Measurements from ENCODE around the gene HORMAD2. TPM values are rescaled to one million over a fixed set of nuclear protein-coding genes. Genes with fewer than 3 reads are reported as not detected.

HORMAD2 gene
- polyA plus RNA-seq, 1 of the 3 experiments (the other 2 are of a cell fraction) = not detected

GRCh38 chr22:30121960-30122359, 41.7 kb downstream of the HORMAD2 start:
- Histone ChIP-seq H2AFZ (ENCODE audit: low read depth) (no peak overlapping the region), H3K4me1 (ENCODE audit: control insufficient read depth in 1 of 2, insufficient read depth in 2 of 2, low read depth in 1 of 2, low read length in 1 of 2) (no peaks in the 10 kb centered on the region; a peak in 1 of 4 replicates), H3K4me2 (no peak overlapping the region), H3F3A (replicated peaks; ENCODE audit: insufficient read depth) (no peaks in the 10 kb centered on the region), H3K27me3 (ENCODE audit: insufficient read depth) (no peaks in the 10 kb centered on the region), H3K36me3 (replicated peaks in 1 of 2; ENCODE audit: control insufficient read depth in 1 of 2, insufficient read depth in 2 of 2, low read length in 1 of 2) (no peaks in the 10 kb centered on the region), H3K9ac (no peak overlapping the region), H3K79me2 (ENCODE audit: insufficient read depth) (no peaks in the 10 kb centered on the region), H3K9me3 (no peaks in the 10 kb centered on the region), H3K9me2 (no peaks in the 10 kb centered on the region), H3K4me3 (ENCODE audit: low read depth in 2 of 2, low read length in 1 of 2) (no peak overlapping the region), H3K27ac (ENCODE audit: low read depth in 2 of 2, low read length in 1 of 2) (no peak overlapping the region), H4K20me1 (ENCODE audit: insufficient read depth) (no peaks in the 10 kb centered on the region)
- CTCF ChIA-PET = interaction anchor here (0.7 to 2.9 kb wide), 5 partner anchors 11 to 266 kb away, joined by 3 to 7 read pairs (median 4); no protein-coding TSS in a partner anchor
- TF ChIP-seq GATA2 (CRISPR knock-in tag; IDR thresholded peaks at IDR 0.05) (no peak), RXRA (IDR thresholded peaks at IDR 0.05; ENCODE audit: borderline replicate concordance, low read depth) (no peak), TCF12 (IDR thresholded peaks at IDR 0.05) (no peak), ZBTB33 (IDR thresholded peaks at IDR 0.05; ENCODE audit: borderline replicate concordance, low read depth) (no peak), YY1 (IDR thresholded peaks at IDR 0.05; ENCODE audit: low read depth) (no peak), JUND (IDR thresholded peaks at IDR 0.05) (no peak), USF1 (IDR thresholded peaks at IDR 0.05; ENCODE audit: borderline replicate concordance, low read depth) (no peak), RFX5 (IDR thresholded peaks at IDR 0.05; ENCODE audit: low read length) (no peak), TAF1 (IDR thresholded peaks at IDR 0.05; ENCODE audit: borderline replicate concordance, low read depth, low read length) (no peak)
- POLR2A ChIA-PET = no interaction called here
- 65% methylated on average over 6 of the region's 6 CpGs for WGBS (ENCODE audit: low lambda C conversion rate)
- DNase-seq = no peak

- Histone ChIP-seq H2AFZ (ENCODE audit: low read depth) (no peak overlapping the region), H3K9ac (no peak overlapping the region), H3K4me3 (ENCODE audit: low read depth in 2 of 2, low read length in 1 of 2) (no peak overlapping the region), H3K9me3 (no peaks in the 10 kb centered on the region), H3K4me2 (no peak overlapping the region), H3F3A (replicated peaks; ENCODE audit: insufficient read depth) (no peaks in the 10 kb centered on the region), H3K4me1 (ENCODE audit: control insufficient read depth in 1 of 2, insufficient read depth in 2 of 2, low read depth in 1 of 2, low read length in 1 of 2) (no peaks in the 10 kb centered on the region), H3K9me2 (no peaks in the 10 kb centered on the region), H3K79me2 (ENCODE audit: insufficient read depth) (no peaks in the 10 kb centered on the region), H4K20me1 (ENCODE audit: insufficient read depth) (no peaks in the 10 kb centered on the region), H3K36me3 (replicated peaks in 1 of 2; ENCODE audit: control insufficient read depth in 1 of 2, insufficient read depth in 2 of 2, low read length in 1 of 2) (no peaks in the 10 kb centered on the region), H3K27me3 (ENCODE audit: insufficient read depth) (no peaks in the 10 kb centered on the region), H3K27ac (ENCODE audit: low read depth in 2 of 2, low read length in 1 of 2) (no peak overlapping the region)
- TF ChIP-seq POLR2AphosphoS5 (IDR thresholded peaks at IDR 0.05; ENCODE audit: low read depth, low read length) (no peak), IRF3 (IDR thresholded peaks at IDR 0.05; ENCODE audit: low read depth, low read length) (no peak), RXRA (IDR thresholded peaks at IDR 0.05; ENCODE audit: borderline replicate concordance, low read depth) (no peak)
- DNase-seq = no peak
- CTCF ChIA-PET = interaction anchor here (0.7 to 2.9 kb wide), 3 partner anchors 15 to 164 kb away, joined by 3 to 7 read pairs (median 4); no protein-coding TSS in a partner anchor
- WGBS (ENCODE audit: low lambda C conversion rate) = 100% methylated on average over 1 of the region's 1 CpG
- POLR2A ChIA-PET = no interaction called here
These were observed 43.2 kb downstream of the HORMAD2 start for GRCh38 chr22:30123463-30123862.
